GM12873 (cell line): Measurements from ENCODE around the gene TAX1BP3.

Experiments
- TF ChIP-seq, protein P1 (sequence below): IDR thresholded peaks from 2 replicates; pipeline ENCODE4 v1.5.1; 2012; ENCODE audit warnings: low read depth, mild to moderate bottlenecking, moderate library complexity, low read length, control low read depth; ENCODE audit not compliant: insufficient read depth; ENCODE audit errors: missing control alignments

Gene TAX1BP3

DNA sequence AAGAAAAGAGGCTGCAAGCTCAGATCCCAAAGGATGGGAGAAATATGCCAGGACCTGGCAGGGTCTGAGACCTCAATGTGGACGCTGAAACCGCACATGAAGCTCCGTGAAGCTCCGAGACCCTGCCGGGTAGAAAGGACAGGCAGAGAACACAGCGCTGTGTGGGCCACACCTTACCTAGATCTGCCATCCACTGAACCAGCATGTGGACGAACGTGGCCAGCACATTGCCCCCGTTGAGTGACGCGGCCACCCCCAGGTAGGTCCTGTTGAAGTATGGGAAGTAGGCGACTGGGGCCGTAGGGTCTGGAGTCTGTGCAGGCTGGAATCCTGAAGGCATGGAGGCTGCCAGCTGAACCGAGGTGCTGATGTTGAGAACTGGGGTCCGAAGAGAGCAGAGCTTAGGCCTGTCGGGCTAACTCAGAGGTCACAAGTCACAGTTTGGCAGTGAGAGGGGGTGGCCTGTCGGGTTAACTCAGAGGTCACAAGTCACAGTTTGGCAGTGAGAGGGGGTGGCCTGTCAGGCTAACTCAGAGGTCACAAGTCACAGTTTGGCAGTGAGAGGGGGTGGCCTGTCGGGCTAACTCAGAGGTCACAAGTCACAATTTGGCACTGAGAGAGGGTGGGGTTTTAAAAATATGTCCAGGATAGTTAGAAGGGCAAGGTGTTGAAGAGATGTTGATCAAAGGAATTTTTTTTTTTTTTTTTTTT is 53.1 kb downstream of the TAX1BP3 start:
- TF ChIP-seq, protein P1, sequence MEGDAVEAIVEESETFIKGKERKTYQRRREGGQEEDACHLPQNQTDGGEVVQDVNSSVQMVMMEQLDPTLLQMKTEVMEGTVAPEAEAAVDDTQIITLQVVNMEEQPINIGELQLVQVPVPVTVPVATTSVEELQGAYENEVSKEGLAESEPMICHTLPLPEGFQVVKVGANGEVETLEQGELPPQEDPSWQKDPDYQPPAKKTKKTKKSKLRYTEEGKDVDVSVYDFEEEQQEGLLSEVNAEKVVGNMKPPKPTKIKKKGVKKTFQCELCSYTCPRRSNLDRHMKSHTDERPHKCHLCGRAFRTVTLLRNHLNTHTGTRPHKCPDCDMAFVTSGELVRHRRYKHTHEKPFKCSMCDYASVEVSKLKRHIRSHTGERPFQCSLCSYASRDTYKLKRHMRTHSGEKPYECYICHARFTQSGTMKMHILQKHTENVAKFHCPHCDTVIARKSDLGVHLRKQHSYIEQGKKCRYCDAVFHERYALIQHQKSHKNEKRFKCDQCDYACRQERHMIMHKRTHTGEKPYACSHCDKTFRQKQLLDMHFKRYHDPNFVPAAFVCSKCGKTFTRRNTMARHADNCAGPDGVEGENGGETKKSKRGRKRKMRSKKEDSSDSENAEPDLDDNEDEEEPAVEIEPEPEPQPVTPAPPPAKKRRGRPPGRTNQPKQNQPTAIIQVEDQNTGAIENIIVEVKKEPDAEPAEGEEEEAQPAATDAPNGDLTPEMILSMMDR, result no peak

DNA sequence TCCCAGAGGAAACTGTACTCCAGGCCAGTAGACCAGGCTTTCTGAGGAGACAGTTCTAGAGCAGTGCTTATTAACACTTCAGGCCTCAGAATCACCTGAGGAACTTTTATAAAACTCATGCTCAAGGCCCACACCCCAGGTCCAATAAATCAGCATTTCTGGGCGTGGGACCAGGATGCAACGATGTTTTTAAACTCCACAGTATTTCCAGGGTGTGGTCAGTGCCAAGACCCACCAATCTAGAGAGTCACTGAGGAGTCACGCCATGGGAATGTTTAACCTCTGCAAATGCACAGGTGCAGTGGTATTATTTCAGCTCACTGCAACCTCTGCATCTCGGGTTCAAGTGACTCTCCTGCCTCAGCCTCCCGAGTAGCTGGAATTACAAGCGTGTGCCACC is 55.3 kb downstream of the TAX1BP3 start:
- TF ChIP-seq, protein P1, result no peak
